HepG2 (cell line): ENCODE data around the gene ENTPD2. TPM values are rescaled to one million over a fixed set of nuclear protein-coding genes. Genes with fewer than 3 reads are reported as not detected.

Experiments
- BRD4 ChIP-seq: sonication (generic); formaldehyde crosslinking; IDR thresholded peaks from 2 replicates; pipeline ENCODE4 v1.4.0; 2020; ENCODE audit warnings: missing genetic modification reagents
- EEA1 ChIP-seq: sonication (generic); formaldehyde crosslinking; IDR thresholded peaks from 2 replicates; pipeline ENCODE4 v1.5.1; 2020; ENCODE audit warnings: mild to moderate bottlenecking, missing genetic modification reagents, borderline replicate concordance
- ESRRA ChIP-seq: sonication (generic); formaldehyde crosslinking; IDR thresholded peaks from 2 replicates; pipeline ENCODE4 v1.5.1; 2020; ENCODE audit warnings: mild to moderate bottlenecking, low read depth, missing genetic modification reagents
- GFI1 ChIP-seq: sonication (generic); formaldehyde crosslinking; IDR thresholded peaks from 2 replicates; pipeline ENCODE4 v1.5.0; 2020; ENCODE audit warnings: missing genetic modification reagents, mild to moderate bottlenecking, borderline replicate concordance
- HOXA9 ChIP-seq: sonication (generic); formaldehyde crosslinking; IDR thresholded peaks from 2 replicates; pipeline ENCODE4 v1.8.1; 2022; ENCODE audit warnings: missing genetic modification reagents, mild to moderate bottlenecking, moderate library complexity, borderline replicate concordance
- RFXAP ChIP-seq: sonication (generic); formaldehyde crosslinking; IDR thresholded peaks from 2 replicates; pipeline ENCODE4 v1.4.0; 2020; ENCODE audit warnings: missing genetic modification reagents, borderline replicate concordance
- SIX1 ChIP-seq: sonication (generic); formaldehyde crosslinking; IDR thresholded peaks from 2 replicates; pipeline ENCODE4 v1.4.0; 2020; ENCODE audit warnings: missing genetic modification reagents, borderline replicate concordance
- SOX13 ChIP-seq, 3 experiments: fragments of 450-650 bp in 1 of 3; sonication (generic) in 1 of 3; formaldehyde crosslinking in 1 of 3; IDR thresholded peaks in 2 of 3; conservative IDR thresholded peaks in 1 of 3; 2 replicates each; pipeline versions ENCODE4 v1.5.0 to v1.6.1; 2016 to 2020; ENCODE audit warnings: antibody characterized with exemption in 1 of 3, mild to moderate bottlenecking in 1 of 3, missing compliant biosample characterization in 1 of 3, missing genetic modification reagents in 1 of 3, moderate library complexity in 1 of 3
- SRSF9 ChIP-seq: fragments of 200-400 bp; formaldehyde crosslinking; IDR thresholded peaks from 2 replicates; pipeline ENCODE4 v1.6.1; 2018; ENCODE audit warnings: borderline replicate concordance, mild to moderate bottlenecking, low read depth, low read length; ENCODE audit not compliant: insufficient read depth, poor library complexity, severe bottlenecking
- TGIF2 ChIP-seq: IDR thresholded peaks from 2 replicates; pipeline ENCODE4 v1.6.1; 2016; ENCODE audit warnings: control low read depth, missing compliant biosample characterization
- TSC22D2 ChIP-seq: sonication (generic); formaldehyde crosslinking; IDR thresholded peaks from 2 replicates; pipeline ENCODE4 v1.5.1; 2020; ENCODE audit warnings: missing genetic modification reagents, mild to moderate bottlenecking, borderline replicate concordance
- ZNF121 ChIP-seq: sonication (generic); formaldehyde crosslinking; IDR thresholded peaks from 2 replicates; pipeline ENCODE4 v1.5.0; 2020; ENCODE audit warnings: mild to moderate bottlenecking, missing genetic modification reagents
- ZNF251 ChIP-seq: sonication (generic); formaldehyde crosslinking; IDR thresholded peaks from 2 replicates; pipeline ENCODE4 v1.9.0; 2021; ENCODE audit warnings: mild to moderate bottlenecking, missing genetic modification reagents
- ZNF274 ChIP-seq: sonication (generic); formaldehyde crosslinking; IDR thresholded peaks from 2 replicates; pipeline ENCODE4 v1.5.1; 2020; ENCODE audit warnings: mild to moderate bottlenecking, missing genetic modification reagents
- ZNF713 ChIP-seq: sonication (generic); formaldehyde crosslinking; IDR thresholded peaks from 2 replicates; pipeline ENCODE4 v1.4.0; 2020; ENCODE audit warnings: mild to moderate bottlenecking, missing genetic modification reagents
- ZNF747 ChIP-seq: sonication (generic); formaldehyde crosslinking; IDR thresholded peaks from 2 replicates; pipeline ENCODE4 v1.8.1; 2023; ENCODE audit warnings: missing genetic modification reagents, mild to moderate bottlenecking, borderline replicate concordance
- ZNF75D ChIP-seq: sonication (generic); formaldehyde crosslinking; IDR thresholded peaks from 2 replicates; pipeline ENCODE4 v1.8.1; 2023; ENCODE audit warnings: missing genetic modification reagents, mild to moderate bottlenecking, borderline replicate concordance
- polyA plus RNA-seq, 8 experiments: library from polyadenylated mRNA; depleted of rRNA in 3 of 8; stranded (reverse) in 7 of 8; unstranded in 1 of 8; fragments of >200 nt; fragmentation: Illumina TruSeq in 4 of 8; extraction: Trizol in 4 of 8; gene quantifications; 2 replicates each; pipeline versions ENCODE4 v1.2.1 to v1.2.3, GENCODE V29; 2011 to 2016; ENCODE audit warnings: low read depth in 4 of 8, missing spikeins in 1 of 8, mixed read lengths in 1 of 8; ENCODE audit not compliant: insufficient read depth in 1 of 8
- total RNA-seq, 5 experiments: library from RNA; depleted of rRNA; stranded (reverse); fragments of >200 nt; fragmentation: Illumina TruSeq; extraction: Trizol; gene quantifications; 2 replicates each; pipeline ENCODE4 v1.2.3, GENCODE V29; 2016; ENCODE audit warnings: low read depth in 1 of 5
- TF ChIP-seq, protein P1 (sequence below): IDR thresholded peaks from 2 replicates; pipeline ENCODE4 v1.4.0; 2020; ENCODE audit warnings: mild to moderate bottlenecking, missing genetic modification reagents

Gene ENTPD2
- total and polyA plus RNA-seq, 2 of the 13 experiments (the other 11 are each of a cell fraction or from before 2014, with no cell fraction given): 0.95 to 3.2 TPM

DNA sequence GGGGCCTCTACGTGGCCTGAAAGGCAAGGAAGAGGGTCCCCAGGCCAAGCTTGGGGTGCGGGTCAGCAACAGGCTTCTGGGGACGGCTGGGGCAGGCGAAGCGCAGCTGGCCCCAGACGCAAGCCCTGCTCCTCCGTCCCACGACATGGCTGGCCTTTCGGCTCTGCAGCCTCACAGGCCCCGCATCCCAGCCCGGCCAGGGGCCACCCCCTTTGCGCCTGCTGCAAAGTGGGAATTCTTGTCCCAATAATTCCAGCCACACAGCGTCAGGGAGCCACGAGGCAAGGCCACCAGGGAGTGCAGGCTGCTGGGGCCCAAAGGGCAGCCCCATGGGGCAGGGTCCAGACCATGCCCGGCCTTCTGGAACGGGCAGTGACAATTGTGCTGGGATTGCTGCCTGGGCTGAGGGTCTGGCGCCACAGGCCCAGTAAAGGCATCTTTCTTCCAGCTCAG, 1.1 kb upstream of the ENTPD2 start (continued):
- TF ChIP-seq, protein P1, sequence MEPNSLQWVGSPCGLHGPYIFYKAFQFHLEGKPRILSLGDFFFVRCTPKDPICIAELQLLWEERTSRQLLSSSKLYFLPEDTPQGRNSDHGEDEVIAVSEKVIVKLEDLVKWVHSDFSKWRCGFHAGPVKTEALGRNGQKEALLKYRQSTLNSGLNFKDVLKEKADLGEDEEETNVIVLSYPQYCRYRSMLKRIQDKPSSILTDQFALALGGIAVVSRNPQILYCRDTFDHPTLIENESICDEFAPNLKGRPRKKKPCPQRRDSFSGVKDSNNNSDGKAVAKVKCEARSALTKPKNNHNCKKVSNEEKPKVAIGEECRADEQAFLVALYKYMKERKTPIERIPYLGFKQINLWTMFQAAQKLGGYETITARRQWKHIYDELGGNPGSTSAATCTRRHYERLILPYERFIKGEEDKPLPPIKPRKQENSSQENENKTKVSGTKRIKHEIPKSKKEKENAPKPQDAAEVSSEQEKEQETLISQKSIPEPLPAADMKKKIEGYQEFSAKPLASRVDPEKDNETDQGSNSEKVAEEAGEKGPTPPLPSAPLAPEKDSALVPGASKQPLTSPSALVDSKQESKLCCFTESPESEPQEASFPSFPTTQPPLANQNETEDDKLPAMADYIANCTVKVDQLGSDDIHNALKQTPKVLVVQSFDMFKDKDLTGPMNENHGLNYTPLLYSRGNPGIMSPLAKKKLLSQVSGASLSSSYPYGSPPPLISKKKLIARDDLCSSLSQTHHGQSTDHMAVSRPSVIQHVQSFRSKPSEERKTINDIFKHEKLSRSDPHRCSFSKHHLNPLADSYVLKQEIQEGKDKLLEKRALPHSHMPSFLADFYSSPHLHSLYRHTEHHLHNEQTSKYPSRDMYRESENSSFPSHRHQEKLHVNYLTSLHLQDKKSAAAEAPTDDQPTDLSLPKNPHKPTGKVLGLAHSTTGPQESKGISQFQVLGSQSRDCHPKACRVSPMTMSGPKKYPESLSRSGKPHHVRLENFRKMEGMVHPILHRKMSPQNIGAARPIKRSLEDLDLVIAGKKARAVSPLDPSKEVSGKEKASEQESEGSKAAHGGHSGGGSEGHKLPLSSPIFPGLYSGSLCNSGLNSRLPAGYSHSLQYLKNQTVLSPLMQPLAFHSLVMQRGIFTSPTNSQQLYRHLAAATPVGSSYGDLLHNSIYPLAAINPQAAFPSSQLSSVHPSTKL (CRISPR knock-in tag): peak; percentile 9; the same call in 1 of the 2 replicates
- TF ChIP-seq EEA1 (CRISPR knock-in tag) (no peak), ESRRA (CRISPR knock-in tag) (no peak), SRSF9 (no peak), SOX13 (IDR thresholded peaks at IDR 0.05) (no peak), SOX13 (CRISPR knock-in tag; conservative IDR thresholded peaks at IDR 0.05 in 1 of 2, IDR thresholded peaks at IDR 0.05 in 1 of 2) (0 out of 4 replicates have a peak, but pooled peaks of 1 of the 2 experiments have one; percentile 29), ZNF121 (CRISPR knock-in tag) (peak; percentile 77; the same call in 1 of the 2 replicates), ZNF75D (CRISPR knock-in tag) (no peak), RFXAP (CRISPR knock-in tag) (peak; percentile 51; the same call in 1 of the 2 replicates), ZNF274 (CRISPR knock-in tag) (no peak), ZNF747 (CRISPR knock-in tag) (no peak), ZNF713 (no peak), HOXA9 (no peak), SIX1 (CRISPR knock-in tag) (no peak), GFI1 (CRISPR knock-in tag) (no peak), BRD4 (CRISPR knock-in tag) (no peak), TSC22D2 (CRISPR knock-in tag) (peak; percentile 57; the same call in 1 of the 2 replicates), ZNF251 (0 out of 2 replicates have a peak, but pooled peaks have one; percentile 12), TGIF2 (CRISPR knock-in tag) (no peak)
